Gastrocnemius medialis (tissue), 4 donors: Measurements from ENCODE around the gene HSD11B2. TPM values are rescaled to one million over a fixed set of nuclear protein-coding genes. Genes with fewer than 3 reads are reported as not detected.

Experiments
- ATAC-seq, 2 donors: fragments of 150-250 bp; one replicate each; pipeline ENCODE4 v1.9.1; 2016
- DNase-seq, 2 donors: peaks; one replicate each; pipeline ENCODE4 v3.0.0-alpha.2; 2019
- H3K27ac ChIP-seq, 4 donors: fragments of 200-600 bp; sonication (generic); 1 replicate in 1 of 4; 2 replicates in 3 of 4; pipeline ENCODE4 v1.5.1; 2016 to 2018; ENCODE audit warnings: mild to moderate bottlenecking in 2 of 4, moderate library complexity in 1 of 4
- H3K27me3 ChIP-seq, 3 donors: fragments of 200-600 bp; sonication (generic) in 2 of 3; 1 replicate in 1 of 3; 2 replicates in 2 of 3; pipeline versions ENCODE4 v1.5.1 to v1.6.0; 2016 to 2019; ENCODE audit warnings: mild to moderate bottlenecking in 1 of 3, moderate library complexity in 1 of 3
- H3K36me3 ChIP-seq, 2 donors: fragments of 200-600 bp; sonication (generic) in 1 of 2; one replicate each; pipeline ENCODE4 v1.5.1; 2017 to 2018
- H3K4me1 ChIP-seq, 2 donors: fragments of 200-600 bp; sonication (generic) in 1 of 2; one replicate each; pipeline ENCODE4 v1.5.1; 2016 to 2017; ENCODE audit warnings: mild to moderate bottlenecking in 2 of 2
- H3K4me3 ChIP-seq, 4 donors: fragments of 200-600 bp; sonication (generic) in 3 of 4; 1 replicate in 1 of 4; 2 replicates in 3 of 4; pipeline ENCODE4 v1.5.1; 2016 to 2019; ENCODE audit warnings: mild to moderate bottlenecking in 2 of 4
- H3K9me3 ChIP-seq, 3 donors: fragments of 200-600 bp; sonication (generic) in 2 of 3; 1 replicate in 1 of 3; 2 replicates in 2 of 3; pipeline ENCODE4 v1.5.1; 2016 to 2019
- CTCF ChIP-seq, 5 experiments: fragments of 450-650 bp in 3 of 5; fragments of 200-600 bp in 2 of 5; sonication (generic) in 2 of 5; IDR thresholded peaks in 4 of 5; conservative IDR thresholded peaks in 1 of 5; 1 replicate in 4 of 5; 2 replicates in 1 of 5; pipeline ENCODE4 v1.5.1; 2016 to 2019; ENCODE audit warnings: antibody characterized with exemption in 5 of 5, mild to moderate bottlenecking in 3 of 5, moderate library complexity in 3 of 5
- POLR2A ChIP-seq, 2 donors: fragments of 450-650 bp; IDR thresholded peaks; one replicate each; pipeline ENCODE4 v1.6.1; 2017; ENCODE audit warnings: antibody characterized with exemption in 2 of 2, mild to moderate bottlenecking in 2 of 2, moderate library complexity in 2 of 2
- in situ Hi-C, 4 donors: fragments of 200-750 bp; cut with MboI; loops; one replicate each; pipeline versions ENCODE4 v1.15.0 to v1.8.0; 2017; ENCODE audit warnings: low sequenced_read_pairs in 4 of 4
- intact Hi-C: fragments of 100-400 bp; cut with DNase I; formaldehyde crosslinking; loops from one replicate; pipeline ENCODE4 v1.15.1; 2023; ENCODE audit warnings: low total_unique reads
- total RNA-seq, 4 donors: library from RNA; depleted of rRNA; stranded (reverse); fragments of >200 nt; gene quantifications; one replicate each; pipeline versions ENCODE4 v1.1.0 to v1.2.3, GENCODE V29; 2016

HSD11B2 gene
- total RNA-seq, 4 donors from 2014 or later, result 2.3 to 4.1 TPM; not detected in 2

GRCh38 chr16:67437513-67437912 lies 6.6 kb downstream of the HSD11B2 start:
- no peaks in the 10 kb centered on the region for H3K9me3 ChIP-seq
- H3K4me1 ChIP-seq, result peaks cover 14 to 17% of the 10 kb centered on the region in 2 donors
- no peak overlapping the region for H3K27ac ChIP-seq
- no peaks in the 10 kb centered on the region for H3K27me3 ChIP-seq
- H3K36me3 ChIP-seq, result peaks cover 0 to 23% of the 10 kb centered on the region in 2 donors
- no peak for DNase-seq
- no peak for ATAC-seq
- in situ Hi-C loops (no loop called here), intact Hi-C loops (no loop called here)
- H3K4me3 ChIP-seq, result no peak overlapping the region
- TF ChIP-seq CTCF (IDR thresholded peaks at IDR 0.05 in 4 of 5, conservative IDR thresholded peaks at IDR 0.05 in 1 of 5) (no peak), POLR2A (IDR thresholded peaks at IDR 0.05) (no peak)

- intact Hi-C loops (no loop called here), in situ Hi-C loops (no loop called here)
- Histone ChIP-seq H3K27ac (no peak overlapping the region), H3K4me3 (no peak overlapping the region), H3K4me1 (peaks cover 21 to 25% of the 10 kb centered on the region in 2 donors), H3K9me3 (no peaks in the 10 kb centered on the region), H3K27me3 (no peaks in the 10 kb centered on the region), H3K36me3 (peaks cover 0 to 23% of the 10 kb centered on the region in 2 donors)
- ATAC-seq, result no peak
- no peak for TF ChIP-seq POLR2A (IDR thresholded peaks at IDR 0.05)
- no peak for TF ChIP-seq CTCF (IDR thresholded peaks at IDR 0.05 in 4 of 5, conservative IDR thresholded peaks at IDR 0.05 in 1 of 5)
- DNase-seq, result no peak
Observed at GRCh38 chr16:67438098-67438791, 7.3 kb downstream of the HSD11B2 start.

- no peak for DNase-seq
- no peaks in the 10 kb centered on the region for H3K27me3 ChIP-seq
- intact Hi-C loops (no loop called here), in situ Hi-C loops (no loop called here)
- H3K27ac ChIP-seq, result no peak overlapping the region
- H3K4me1 ChIP-seq, result peaks cover 28 to 31% of the 10 kb centered on the region in 2 donors
- no peak for ATAC-seq
- H3K36me3 ChIP-seq, result peaks cover 0 to 23% of the 10 kb centered on the region in 2 donors
- TF ChIP-seq CTCF (IDR thresholded peaks at IDR 0.05 in 4 of 5, conservative IDR thresholded peaks at IDR 0.05 in 1 of 5), result no peak
- TF ChIP-seq POLR2A (IDR thresholded peaks at IDR 0.05), result no peak
- H3K4me3 ChIP-seq, result no peak overlapping the region
- H3K9me3 ChIP-seq, result no peaks in the 10 kb centered on the region
Observed at GRCh38 chr16:67438824-67439393, 8.0 kb downstream of the HSD11B2 start.

GRCh38 chr16:67441271-67441753 lies 10.4 kb downstream of the HSD11B2 start:
- H3K36me3 ChIP-seq, result peaks cover 0 to 26% of the 10 kb centered on the region in 2 donors
- DNase-seq, result peak in 1 of 2 donors; percentile 48
- TF ChIP-seq POLR2A (IDR thresholded peaks at IDR 0.05), result no peak
- no peak for TF ChIP-seq CTCF (IDR thresholded peaks at IDR 0.05 in 4 of 5, conservative IDR thresholded peaks at IDR 0.05 in 1 of 5)
- no peak overlapping the region for H3K4me3 ChIP-seq
- peak in 1 of 2 donors; percentile 24 for ATAC-seq
- peak overlapping the region in 3 of 4 donors; percentile 11 to 64 (median 35) for H3K27ac ChIP-seq
- H3K4me1 ChIP-seq, result peaks cover 50 to 55% of the 10 kb centered on the region in 2 donors
- in situ Hi-C loops (no loop called here), intact Hi-C loops (no loop called here)
- no peaks in the 10 kb centered on the region for H3K9me3 ChIP-seq
- no peaks in the 10 kb centered on the region for H3K27me3 ChIP-seq
